Ishikawa (cell line): ENCODE measurements around the gene LTA4H.

Experiments used
- CEBPB ChIP-seq: IDR thresholded peaks from 2 replicates; pipeline ENCODE4 v1.6.1; 2012
- CREB1 ChIP-seq: IDR thresholded peaks from 2 replicates; pipeline ENCODE4 v1.6.1; 2012; ENCODE audit warnings: low read depth
- EGR1 ChIP-seq: IDR thresholded peaks from 2 replicates; pipeline ENCODE4 v1.6.1; 2012
- EP300 ChIP-seq: IDR thresholded peaks from 2 replicates; pipeline ENCODE4 v1.6.1; 2012; ENCODE audit warnings: borderline replicate concordance
- FOXM1 ChIP-seq: IDR thresholded peaks from 2 replicates; pipeline ENCODE4 v1.6.1; 2012; ENCODE audit warnings: low read depth, borderline replicate concordance
- NFIC ChIP-seq: IDR thresholded peaks from 2 replicates; pipeline ENCODE4 v1.6.1; 2012
- RAD21 ChIP-seq: IDR thresholded peaks from 2 replicates; pipeline ENCODE4 v1.6.1; 2012; ENCODE audit warnings: low read depth
- REST ChIP-seq: IDR thresholded peaks from 2 replicates; pipeline ENCODE4 v1.6.1; 2012; ENCODE audit warnings: low read depth, mild to moderate bottlenecking
- TAF1 ChIP-seq: IDR thresholded peaks from 2 replicates; pipeline ENCODE4 v1.6.1; 2012; ENCODE audit warnings: low read depth, mild to moderate bottlenecking
- TCF12 ChIP-seq: IDR thresholded peaks from 2 replicates; pipeline ENCODE4 v1.6.1; 2012; ENCODE audit warnings: low read depth
- TEAD4 ChIP-seq: IDR thresholded peaks from 2 replicates; pipeline ENCODE4 v1.6.1; 2012
- USF1 ChIP-seq: IDR thresholded peaks from 2 replicates; pipeline ENCODE4 v1.6.1; 2012
- YY1 ChIP-seq: IDR thresholded peaks from 2 replicates; pipeline ENCODE4 v1.6.1; 2012; ENCODE audit warnings: low read depth
- ZBTB7A ChIP-seq: IDR thresholded peaks from 2 replicates; pipeline ENCODE4 v1.6.1; 2012; ENCODE audit warnings: low read depth
- TF ChIP-seq, protein P1 (sequence below): IDR thresholded peaks from 2 replicates; pipeline ENCODE4 v1.6.1; 2012

Gene LTA4H

DNA sequence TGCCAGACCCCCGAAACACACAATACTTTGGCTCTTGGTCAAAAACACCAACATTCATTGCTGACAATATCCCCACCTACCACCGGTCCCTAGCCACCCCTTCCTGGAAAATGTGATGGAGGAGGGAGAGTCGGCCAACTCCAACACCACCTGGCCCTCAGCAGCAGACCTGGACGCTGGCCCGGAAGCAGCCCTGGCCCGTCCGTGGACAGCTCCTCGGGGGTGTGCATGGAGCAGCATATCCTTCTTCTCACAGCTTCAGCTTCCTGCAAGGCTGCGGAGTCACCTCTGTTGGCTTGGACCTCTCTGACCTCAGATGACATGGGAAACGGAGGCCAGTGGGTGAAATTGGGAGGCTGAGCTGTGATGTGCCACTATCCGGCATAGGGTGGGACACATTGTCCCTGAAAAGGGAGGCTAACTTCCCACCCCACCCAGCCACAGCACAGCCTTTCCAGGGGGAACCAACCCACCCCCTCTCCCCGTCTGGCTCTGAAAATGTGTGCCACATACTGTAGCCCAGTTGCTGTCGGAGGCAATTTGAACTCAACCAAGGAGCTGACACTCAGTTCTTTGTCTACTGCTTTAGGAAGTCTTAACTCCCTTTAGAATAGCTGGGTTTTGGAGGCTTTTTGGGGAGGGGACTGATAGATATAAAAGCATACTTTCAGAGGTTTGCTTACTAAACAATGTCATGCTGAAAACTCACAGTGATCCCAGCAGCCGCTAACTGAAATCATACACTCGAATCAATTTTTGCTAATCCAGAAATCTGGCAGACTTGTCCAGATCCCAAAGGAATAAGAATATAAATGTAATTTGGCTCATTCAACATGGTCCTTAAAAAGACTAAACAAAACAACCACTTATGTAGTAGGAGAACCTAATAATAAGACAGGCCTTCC lies 43.1 kb upstream of the LTA4H start:
- TF ChIP-seq YY1, result no peak
- peak; percentile 50 for TF ChIP-seq REST
- TF ChIP-seq TCF12, result no peak
- no peak for TF ChIP-seq USF1

DNA sequence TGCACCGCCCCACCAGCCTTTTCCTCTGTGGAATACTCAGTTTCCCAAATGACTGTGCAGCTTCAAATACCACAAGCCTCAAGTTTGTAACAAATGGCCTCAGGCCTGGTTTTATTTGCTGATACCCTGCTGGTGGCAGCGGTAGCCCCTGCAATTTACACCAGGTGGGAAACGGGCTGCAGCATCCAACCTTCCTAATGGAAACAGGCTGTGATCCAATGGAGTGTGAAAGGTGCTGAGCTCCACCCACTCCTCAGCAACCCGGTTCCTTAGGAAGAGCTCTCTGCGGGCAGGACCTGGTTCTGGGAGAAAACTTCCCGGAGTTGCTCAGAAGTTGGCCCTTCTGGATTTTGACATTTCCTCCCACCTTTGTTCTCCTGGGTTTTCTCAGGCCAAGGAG lies 41.7 kb upstream of the LTA4H start:
- TF ChIP-seq TAF1 (no peak), TEAD4 (no peak), ZBTB7A (no peak), USF1 (no peak), FOXM1 (no peak), TCF12 (no peak), EP300 (no peak)
- TF ChIP-seq, protein P1, sequence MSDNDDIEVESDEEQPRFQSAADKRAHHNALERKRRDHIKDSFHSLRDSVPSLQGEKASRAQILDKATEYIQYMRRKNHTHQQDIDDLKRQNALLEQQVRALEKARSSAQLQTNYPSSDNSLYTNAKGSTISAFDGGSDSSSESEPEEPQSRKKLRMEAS, result no peak

DNA sequence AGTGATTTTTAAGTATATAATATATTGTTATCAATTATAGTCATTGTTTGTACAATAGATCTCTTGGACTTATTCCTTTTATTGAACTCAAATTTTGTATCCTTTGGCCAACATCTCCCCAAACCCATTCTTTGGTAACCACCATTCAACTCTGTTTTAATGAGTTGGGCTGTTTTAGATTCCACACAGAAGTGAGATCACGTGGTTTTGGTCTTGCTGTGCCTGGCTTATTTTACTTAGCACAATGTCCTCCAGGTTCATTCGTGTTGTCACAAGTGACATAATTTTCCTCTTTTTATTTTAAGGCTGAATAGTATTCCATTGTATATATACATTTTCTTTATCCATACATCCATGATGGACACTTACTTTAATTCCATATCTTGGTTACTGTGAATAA lies 40.2 kb upstream of the LTA4H start:
- no peak for TF ChIP-seq CREB1
- no peak for TF ChIP-seq ZBTB7A
- TF ChIP-seq TEAD4, result no peak
- no peak for TF ChIP-seq YY1

GRCh38 chr12:96073346-96074330 lies 38.3 kb upstream of the LTA4H start:
- TF ChIP-seq NFIC, result no peak
- TF ChIP-seq YY1, result no peak
- no peak for TF ChIP-seq FOXM1
- TF ChIP-seq EGR1, result no peak
- peak; percentile 16; the same call in 1 of the 2 replicates for TF ChIP-seq EP300
- peak; percentile 62; the same call in 1 of the 2 replicates for TF ChIP-seq CEBPB
- peak; percentile 26; the same call in 1 of the 2 replicates for TF ChIP-seq TEAD4

- TF ChIP-seq REST, result no peak
- 0 out of 2 replicates have a peak, but pooled peaks have one; percentile 15 for TF ChIP-seq RAD21
Measured at GRCh38 chr12:96070670-96071279, 35.4 kb upstream of the LTA4H start.

DNA sequence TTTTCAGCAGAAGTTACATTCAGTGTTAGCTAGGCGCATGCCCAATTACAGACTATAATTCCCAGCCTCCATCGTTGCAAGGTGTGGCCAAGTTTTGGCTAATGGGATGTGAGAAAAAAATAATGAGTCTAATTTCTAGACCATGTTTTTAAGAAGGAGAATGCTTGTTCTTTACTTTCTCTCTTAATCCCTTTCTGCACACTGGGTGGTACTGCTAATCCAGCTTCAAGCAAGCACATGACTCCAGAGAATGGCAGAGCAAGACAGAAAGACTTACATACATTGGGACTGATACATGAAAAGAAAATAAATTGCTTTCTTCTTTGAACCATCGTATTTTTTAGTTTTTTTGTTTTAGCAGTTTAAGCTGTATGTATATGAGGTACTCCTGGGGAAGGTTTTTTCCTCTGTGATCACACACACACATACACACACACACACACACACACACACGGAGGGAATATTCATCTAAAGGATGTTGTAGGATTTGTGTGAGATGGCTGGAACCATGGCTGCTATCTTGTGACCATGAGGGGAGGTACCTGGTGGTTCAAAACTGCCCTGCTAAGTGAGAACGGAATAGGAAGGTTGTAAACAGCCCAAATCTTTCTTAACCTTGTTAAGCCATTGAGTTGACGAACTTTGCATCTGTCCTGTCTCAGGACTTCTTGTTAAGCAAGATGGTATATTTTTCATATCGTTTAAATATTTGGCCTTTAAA lies 34.3 kb upstream of the LTA4H start:
- TF ChIP-seq EP300 (no peak), REST (no peak), FOXM1 (no peak)
